GM12878 (cell line): Measurements from ENCODE around the gene SERPINA6. TPM values are rescaled to one million over a fixed set of nuclear protein-coding genes. Genes with fewer than 3 reads are reported as not detected.

Experiments
- ATAC-seq: fragments of 200-7000 bp; cut with Tn5 transposase; 3 replicates; pipeline ENCODE4 v1.9.1; 2020; ENCODE audit warnings: mild to moderate bottlenecking, moderate library complexity
- BruUV-seq: library from RNA; stranded (reverse); fragments of 400-500 nt; replicated peaks from 2 replicates; lab custom pipeline; 2021; lab: Mats Ljungman, UMichigan
- CTCF ChIA-PET: fragments of 300-600 bp; sonication (Branson Sonifier 250); formaldehyde crosslinking; extraction: SDS; loops from one replicate; lab custom pipeline; 2021; ENCODE audit warnings: inconsistent platforms; lab: Yijun Ruan, JAX
- POLR2A ChIA-PET: fragments of 350-600 bp; formaldehyde crosslinking; extraction: SDS; loops from one replicate; lab custom pipeline; 2021; ENCODE audit warnings: inconsistent platforms; lab: Charles Lee
- RAD21 ChIA-PET: fragments of 300-600 bp; sonication (Branson Sonifier 250); formaldehyde crosslinking; loops from one replicate; lab custom pipeline; 2023; ENCODE audit warnings: antibody characterized with exemption; ENCODE audit not compliant: unreplicated experiment; lab: Charles Lee
- SMC1A ChIA-PET: fragments of 300-600 bp; sonication (Branson Sonifier 250); formaldehyde crosslinking; loops from one replicate; lab custom pipeline; 2023; ENCODE audit not compliant: unreplicated experiment, uncharacterized antibody; lab: Charles Lee
- DNase-seq: peaks from one replicate; pipeline ENCODE4 v3.0.0-alpha.2; 2011; ENCODE audit warnings: low read depth, low spot score
- FAIRE-seq: peaks from 3 replicates; lab custom pipeline; 2011; peaks lifted over from hg19 to GRCh38; lab: Jason Lieb, UNC
- H2AFZ ChIP-seq: 2 replicates; pipeline ENCODE4 v1.6.0; 2011; ENCODE audit warnings: low read depth, low read length, control low read depth; ENCODE audit not compliant: control insufficient read depth
- H3K27ac ChIP-seq: 2 replicates; pipeline ENCODE4 v1.5.1; 2011; ENCODE audit warnings: control low read depth; ENCODE audit not compliant: control insufficient read depth, insufficient read depth
- H3K27me3 ChIP-seq, 2 experiments: replicated peaks in 1 of 2; 2 replicates each; pipeline versions ENCODE4 v1.6.0 to v1.6.1; 2011; ENCODE audit warnings: low read length in 1 of 2; ENCODE audit not compliant: control insufficient read depth in 2 of 2, insufficient read depth in 2 of 2
- H3K36me3 ChIP-seq, 2 experiments: 2 replicates each; pipeline ENCODE4 v1.5.1; 2011; ENCODE audit warnings: low read length in 1 of 2; ENCODE audit not compliant: control insufficient read depth in 2 of 2, insufficient read depth in 2 of 2
- H3K4me1 ChIP-seq: 2 replicates; pipeline ENCODE4 v1.6.1; 2011; ENCODE audit warnings: mild to moderate bottlenecking, low read length, moderate library complexity, mixed read lengths; ENCODE audit not compliant: control insufficient read depth, insufficient read depth
- H3K4me2 ChIP-seq: 2 replicates; pipeline ENCODE4 v1.6.0; 2011; ENCODE audit warnings: control low read depth; ENCODE audit not compliant: control insufficient read depth, insufficient read depth
- H3K4me3 ChIP-seq: fragments of 200-600 bp; sonication (generic); 2 replicates; pipeline ENCODE4 v1.5.1; 2016
- H3K79me2 ChIP-seq: 2 replicates; pipeline ENCODE4 v1.6.0; 2011; ENCODE audit warnings: low read length; ENCODE audit not compliant: control insufficient read depth, insufficient read depth
- H3K9ac ChIP-seq: 2 replicates; pipeline ENCODE4 v1.8.0; 2011; ENCODE audit warnings: low read length, control low read depth, mixed read lengths; ENCODE audit not compliant: control insufficient read depth, insufficient read depth
- H3K9me3 ChIP-seq: replicated peaks from 3 replicates; pipeline ENCODE4 v1.5.1; 2011; ENCODE audit warnings: mild to moderate bottlenecking, low read length; ENCODE audit not compliant: control insufficient read depth, insufficient read depth
- H4K20me1 ChIP-seq: 2 replicates; pipeline ENCODE4 v1.6.0; 2011; ENCODE audit not compliant: control insufficient read depth, insufficient read depth
- JUND ChIP-seq: IDR thresholded peaks from 2 replicates; pipeline ENCODE4 v1.6.1; 2012; ENCODE audit warnings: low read depth, mild to moderate bottlenecking, low read length, improper control_type of control experiment, moderate library complexity
- WGBS: methylation state at CpG from one replicate; pipeline ENCODE4 v1.1.6; 2016; ENCODE audit warnings: low lambda C conversion rate; ENCODE audit not compliant: insufficient replicate concordance, insufficient coverage; ENCODE audit errors: missing lambda C conversion rate; 5-methylcytosine and 5-hydroxymethylcytosine counted together
- in situ Hi-C: fragments of 300-500 bp; cut with MboI; formaldehyde crosslinking; loops from 9 replicates; pipeline ENCODE4 v1.14.3; 2018; ENCODE audit warnings: mixed read lengths
- intact Hi-C: fragments of 100-400 bp; cut with micrococcal nuclease; formaldehyde crosslinking; loops from one replicate; pipeline ENCODE4 v1.14.2; 2022; ENCODE audit not compliant: unreplicated experiment
- polyA plus RNA-seq, 11 experiments: library from polyadenylated mRNA; depleted of rRNA in 4 of 11; unstranded in 6 of 11; stranded (reverse) in 5 of 11; fragments of >200 nt; fragmentation: Nextera tagmentation in 4 of 11; fragmentation: Illumina TruSeq in 1 of 11; extraction: Ambion mirVana in 4 of 11; extraction: Trizol in 1 of 11; gene quantifications; 1 replicate in 1 of 11; 2 replicates in 10 of 11; pipeline versions ENCODE4 v1.2.1 to v1.2.3, GENCODE V29; 2011 to 2016; ENCODE audit warnings: inconsistent platforms in 2 of 11, missing spikeins in 2 of 11, low read depth in 1 of 11
- total RNA-seq, 4 experiments: library from RNA; depleted of rRNA in 3 of 4; stranded (reverse); fragments of >200 nt in 3 of 4; fragmentation: Illumina TruSeq in 1 of 4; extraction: Trizol in 1 of 4; gene quantifications; 2 replicates each; pipeline versions ENCODE4 v1.2.1 to v1.2.3, GENCODE V29; 2013 to 2021
- TF ChIP-seq, protein P1 (sequence below): IDR thresholded peaks from 2 replicates; pipeline ENCODE4 v1.6.1; 2012; ENCODE audit warnings: mild to moderate bottlenecking, low read depth, low read length

SERPINA6 gene
- total and polyA plus RNA-seq, 10 of the 15 experiments (the other 5 are each of a cell fraction or from before 2014, with no cell fraction given), result 0.11 to 0.27 (median 0.23) TPM; not detected in 7

GRCh38 chr14:94292872-94293577 lies 30.1 kb downstream of the SERPINA6 start, which contains the start of gene SERPINA10:
Gene SERPINA10 (minus strand): TSS chr14:94293268. CDS start chr14:94290593, 2,675 bp downstream.
- Histone ChIP-seq H2AFZ (no peak within 1 kb of the TSS), H3K4me1 (no peaks in the 10 kb centered on the region), H3K36me3 (no peaks in the 10 kb centered on the region), H3K9me3 (no peaks in the 10 kb centered on the region; the same call in 2 of the 3 replicates), H4K20me1 (no peaks in the 10 kb centered on the region)
- intact Hi-C loops, result no loop called here
- SMC1A ChIA-PET, result interaction anchor here (0.9 kb wide), 1 partner anchor 36 kb away, joined by 3 read pairs; no protein-coding TSS in a partner anchor
- CTCF ChIA-PET, result interaction anchor here (0.6 kb wide), 1 partner anchor 17 kb away, joined by 3 read pairs; no protein-coding TSS in a partner anchor
- no peak for DNase-seq
- RAD21 ChIA-PET, result no interaction called here
- no peak for TF ChIP-seq JUND
- TF ChIP-seq, protein P1, sequence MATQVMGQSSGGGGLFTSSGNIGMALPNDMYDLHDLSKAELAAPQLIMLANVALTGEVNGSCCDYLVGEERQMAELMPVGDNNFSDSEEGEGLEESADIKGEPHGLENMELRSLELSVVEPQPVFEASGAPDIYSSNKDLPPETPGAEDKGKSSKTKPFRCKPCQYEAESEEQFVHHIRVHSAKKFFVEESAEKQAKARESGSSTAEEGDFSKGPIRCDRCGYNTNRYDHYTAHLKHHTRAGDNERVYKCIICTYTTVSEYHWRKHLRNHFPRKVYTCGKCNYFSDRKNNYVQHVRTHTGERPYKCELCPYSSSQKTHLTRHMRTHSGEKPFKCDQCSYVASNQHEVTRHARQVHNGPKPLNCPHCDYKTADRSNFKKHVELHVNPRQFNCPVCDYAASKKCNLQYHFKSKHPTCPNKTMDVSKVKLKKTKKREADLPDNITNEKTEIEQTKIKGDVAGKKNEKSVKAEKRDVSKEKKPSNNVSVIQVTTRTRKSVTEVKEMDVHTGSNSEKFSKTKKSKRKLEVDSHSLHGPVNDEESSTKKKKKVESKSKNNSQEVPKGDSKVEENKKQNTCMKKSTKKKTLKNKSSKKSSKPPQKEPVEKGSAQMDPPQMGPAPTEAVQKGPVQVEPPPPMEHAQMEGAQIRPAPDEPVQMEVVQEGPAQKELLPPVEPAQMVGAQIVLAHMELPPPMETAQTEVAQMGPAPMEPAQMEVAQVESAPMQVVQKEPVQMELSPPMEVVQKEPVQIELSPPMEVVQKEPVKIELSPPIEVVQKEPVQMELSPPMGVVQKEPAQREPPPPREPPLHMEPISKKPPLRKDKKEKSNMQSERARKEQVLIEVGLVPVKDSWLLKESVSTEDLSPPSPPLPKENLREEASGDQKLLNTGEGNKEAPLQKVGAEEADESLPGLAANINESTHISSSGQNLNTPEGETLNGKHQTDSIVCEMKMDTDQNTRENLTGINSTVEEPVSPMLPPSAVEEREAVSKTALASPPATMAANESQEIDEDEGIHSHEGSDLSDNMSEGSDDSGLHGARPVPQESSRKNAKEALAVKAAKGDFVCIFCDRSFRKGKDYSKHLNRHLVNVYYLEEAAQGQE, result peak; percentile 54; the same call in 1 of the 2 replicates
- TF ChIP-seq, all 136 proteins: peak for 1
- Histone ChIP-seq H3K9ac (no peak within 1 kb of the TSS), H3K79me2 (no peaks in the 10 kb centered on the region), H3K4me3 (no peak within 1 kb of the TSS), H3K4me2 (no peak within 1 kb of the TSS), H3K27ac (no peak within 1 kb of the TSS), H3K27me3 (no peaks in the 10 kb centered on the region; a peak in 1 of 4 replicates)
- ATAC-seq (no peak), FAIRE-seq (no peak)
- 35% methylated on average over 10 of the region's 10 CpGs for WGBS
- in situ Hi-C loops, result no loop called here
- no TSS peak for BruUV-seq
- POLR2A ChIA-PET, result no interaction called here
